K562 (cell line): Measurements from ENCODE around the gene SLC22A15.

Source experiments
- ATF1 ChIP-seq, 2 experiments: fragments of 450-650 bp in 1 of 2; IDR thresholded peaks; 2 replicates each; pipeline ENCODE4 v1.6.1; 2016; ENCODE audit warnings: missing compliant biosample characterization in 1 of 2, missing genetic modification characterization in 1 of 2
- CGGBP1 ChIP-seq: fragments of 250-450 bp; sonication (Bioruptor Pico); IDR thresholded peaks from 2 replicates; pipeline ENCODE4 v1.9.0; 2021; ENCODE audit warnings: mild to moderate bottlenecking
- CTCF ChIP-seq, 3 experiments: IDR thresholded peaks in 2 of 3; conservative IDR thresholded peaks in 1 of 3; 2 replicates each; pipeline ENCODE4 v1.5.1; 2011 to 2012; ENCODE audit warnings: low read length in 3 of 3, mild to moderate bottlenecking in 3 of 3, control low read depth in 2 of 3, improper control_type of control experiment in 1 of 3, inconsistent platforms in 1 of 3, low read depth in 1 of 3, mixed read lengths in 1 of 3, moderate library complexity in 1 of 3; ENCODE audit not compliant: insufficient read depth in 2 of 3
- EGR1 ChIP-seq: fragments of 450-650 bp; conservative IDR thresholded peaks from 2 replicates; pipeline ENCODE4 v1.6.1; 2017; ENCODE audit warnings: mild to moderate bottlenecking
- ETV1 ChIP-seq: fragments of 450-650 bp; conservative IDR thresholded peaks from 2 replicates; pipeline ENCODE4 v1.6.1; 2016; ENCODE audit warnings: missing genetic modification characterization, control low read depth, low read depth, missing compliant biosample characterization
- EZH2 ChIP-seq: IDR thresholded peaks from 2 replicates; pipeline ENCODE4 v1.6.1; 2012; ENCODE audit warnings: low read depth, mild to moderate bottlenecking, inconsistent platforms, low read length, borderline replicate concordance
- HIVEP1 ChIP-seq: fragments of 250-450 bp; sonication (Bioruptor Pico); IDR thresholded peaks from 2 replicates; pipeline ENCODE4 v1.4.0; 2020; ENCODE audit warnings: mild to moderate bottlenecking
- MAX ChIP-seq: sonication (generic); formaldehyde crosslinking; IDR thresholded peaks from 2 replicates; pipeline ENCODE4 v1.9.0; 2022; ENCODE audit warnings: mild to moderate bottlenecking, missing genetic modification reagents
- RNF2 ChIP-seq: sonication (generic); IDR thresholded peaks from 2 replicates; pipeline ENCODE4 v1.6.1; 2016
- TEAD4 ChIP-seq, 2 experiments: sonication (generic) in 1 of 2; formaldehyde crosslinking in 1 of 2; IDR thresholded peaks; 2 replicates each; pipeline versions ENCODE4 v1.6.1 to v1.8.0; 2012 to 2022; ENCODE audit warnings: borderline replicate concordance in 1 of 2, inconsistent platforms in 1 of 2, low read length in 1 of 2, mild to moderate bottlenecking in 1 of 2, missing genetic modification reagents in 1 of 2
- YY1 ChIP-seq, 3 experiments: IDR thresholded peaks; 2 replicates each; pipeline ENCODE4 v1.6.1; 2011; ENCODE audit warnings: low read length in 2 of 3, mild to moderate bottlenecking in 2 of 3, moderate library complexity in 2 of 3, borderline replicate concordance in 1 of 3, control low read depth in 1 of 3, low read depth in 1 of 3; ENCODE audit not compliant: insufficient read depth in 3 of 3, insufficient replicate concordance in 2 of 3, control insufficient read depth in 1 of 3, insufficient read length in 1 of 3; ENCODE audit errors: extremely low read depth in 1 of 3
- ZFX ChIP-seq: sonication (generic); formaldehyde crosslinking; IDR thresholded peaks from 2 replicates; pipeline ENCODE4 v1.8.0; 2022; ENCODE audit warnings: mild to moderate bottlenecking, missing genetic modification reagents, moderate library complexity
- ZNF197 ChIP-seq: fragments of 200-800 bp; sonication (Bioruptor generic); IDR thresholded peaks from 2 replicates; pipeline ENCODE4 v1.6.1; 2016; ENCODE audit warnings: low read depth, missing genetic modification characterization, missing compliant biosample characterization
- TF ChIP-seq, protein P1 (sequence below), 2 experiments: fragments of 450-650 bp; formaldehyde crosslinking in 1 of 2; IDR thresholded peaks; 2 replicates each; pipeline versions ENCODE4 v1.4.0 to v1.6.1; 2014 to 2020; ENCODE audit warnings: mild to moderate bottlenecking in 2 of 2, borderline replicate concordance in 1 of 2, low read depth in 1 of 2

DNA sequence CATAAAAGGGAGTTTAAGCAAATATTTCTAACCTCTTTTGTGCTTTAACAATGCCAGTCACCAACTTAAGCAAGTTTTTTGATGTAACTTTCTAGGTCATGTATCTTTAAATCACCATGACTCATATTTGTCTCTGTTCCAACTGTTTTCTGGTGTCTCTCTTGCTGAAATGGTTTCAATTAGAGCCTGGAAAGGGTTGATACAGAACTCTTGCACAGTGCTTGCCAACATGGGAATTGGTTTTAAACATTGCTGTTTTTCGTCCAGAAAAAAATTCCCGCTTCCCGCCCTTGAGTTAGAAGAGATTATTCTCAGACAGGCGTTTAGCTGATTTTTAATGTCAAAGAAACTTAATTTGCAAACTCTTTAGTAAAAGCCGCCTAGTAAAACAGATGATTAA lies 46.4 kb upstream of the SLC22A15 start:
- TF ChIP-seq ETV1 (tag), result no peak
- TF ChIP-seq EZH2, result no peak
- TF ChIP-seq, protein P1, sequence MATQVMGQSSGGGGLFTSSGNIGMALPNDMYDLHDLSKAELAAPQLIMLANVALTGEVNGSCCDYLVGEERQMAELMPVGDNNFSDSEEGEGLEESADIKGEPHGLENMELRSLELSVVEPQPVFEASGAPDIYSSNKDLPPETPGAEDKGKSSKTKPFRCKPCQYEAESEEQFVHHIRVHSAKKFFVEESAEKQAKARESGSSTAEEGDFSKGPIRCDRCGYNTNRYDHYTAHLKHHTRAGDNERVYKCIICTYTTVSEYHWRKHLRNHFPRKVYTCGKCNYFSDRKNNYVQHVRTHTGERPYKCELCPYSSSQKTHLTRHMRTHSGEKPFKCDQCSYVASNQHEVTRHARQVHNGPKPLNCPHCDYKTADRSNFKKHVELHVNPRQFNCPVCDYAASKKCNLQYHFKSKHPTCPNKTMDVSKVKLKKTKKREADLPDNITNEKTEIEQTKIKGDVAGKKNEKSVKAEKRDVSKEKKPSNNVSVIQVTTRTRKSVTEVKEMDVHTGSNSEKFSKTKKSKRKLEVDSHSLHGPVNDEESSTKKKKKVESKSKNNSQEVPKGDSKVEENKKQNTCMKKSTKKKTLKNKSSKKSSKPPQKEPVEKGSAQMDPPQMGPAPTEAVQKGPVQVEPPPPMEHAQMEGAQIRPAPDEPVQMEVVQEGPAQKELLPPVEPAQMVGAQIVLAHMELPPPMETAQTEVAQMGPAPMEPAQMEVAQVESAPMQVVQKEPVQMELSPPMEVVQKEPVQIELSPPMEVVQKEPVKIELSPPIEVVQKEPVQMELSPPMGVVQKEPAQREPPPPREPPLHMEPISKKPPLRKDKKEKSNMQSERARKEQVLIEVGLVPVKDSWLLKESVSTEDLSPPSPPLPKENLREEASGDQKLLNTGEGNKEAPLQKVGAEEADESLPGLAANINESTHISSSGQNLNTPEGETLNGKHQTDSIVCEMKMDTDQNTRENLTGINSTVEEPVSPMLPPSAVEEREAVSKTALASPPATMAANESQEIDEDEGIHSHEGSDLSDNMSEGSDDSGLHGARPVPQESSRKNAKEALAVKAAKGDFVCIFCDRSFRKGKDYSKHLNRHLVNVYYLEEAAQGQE (IDR thresholded peaks at IDR 0.05; ENCODE audit: borderline replicate concordance), result no peak
- TF ChIP-seq, protein P1 (CRISPR knock-in tag; IDR thresholded peaks at IDR 0.05; ENCODE audit: low read depth), result no peak
- no peak for TF ChIP-seq ATF1 (CRISPR knock-in tag; IDR thresholded peaks at IDR 0.05)
- TF ChIP-seq ATF1 (tag; IDR thresholded peaks at IDR 0.05), result no peak
- TF ChIP-seq RNF2, result no peak
- TF ChIP-seq ZNF197 (CRISPR knock-in tag), result no peak
- no peak for TF ChIP-seq CGGBP1 (CRISPR knock-in tag)
- no peak for TF ChIP-seq TEAD4 (IDR thresholded peaks at IDR 0.05; ENCODE audit: low read length)
- no peak for TF ChIP-seq TEAD4 (CRISPR knock-in tag; IDR thresholded peaks at IDR 0.05; ENCODE audit: borderline replicate concordance)
- no peak for TF ChIP-seq ZFX (CRISPR knock-in tag)
- TF ChIP-seq YY1 (IDR thresholded peaks at IDR 0.05; ENCODE audit: borderline replicate concordance in 1 of 3, control insufficient read depth in 1 of 3, extremely low read depth in 1 of 3, insufficient read depth in 3 of 3, insufficient read length in 1 of 3, insufficient replicate concordance in 2 of 3, low read depth in 1 of 3, low read length in 2 of 3), result no peak
- no peak for TF ChIP-seq MAX (CRISPR knock-in tag)
- TF ChIP-seq CTCF (IDR thresholded peaks at IDR 0.05 in 2 of 3, conservative IDR thresholded peaks at IDR 0.05 in 1 of 3; ENCODE audit: insufficient read depth in 2 of 3, low read depth in 1 of 3, low read length in 3 of 3), result no peak
- TF ChIP-seq HIVEP1 (CRISPR knock-in tag), result no peak
- no peak for TF ChIP-seq EGR1
